K562 (cell line): Measurements from ENCODE around the gene IFI6. TPM values are rescaled to one million over a fixed set of nuclear protein-coding genes. Genes with fewer than 3 reads are reported as not detected.

Experiments
- ATF1 ChIP-seq, 2 experiments: fragments of 450-650 bp in 1 of 2; IDR thresholded peaks; 2 replicates each; pipeline ENCODE4 v1.6.1; 2016; ENCODE audit warnings: missing compliant biosample characterization in 1 of 2, missing genetic modification characterization in 1 of 2
- HDGF ChIP-seq: fragments of 450-650 bp; IDR thresholded peaks from 2 replicates; pipeline ENCODE4 v1.6.1; 2016
- KDM4B ChIP-seq, 2 experiments: fragments of 450-650 bp in 1 of 2; sonication (generic) in 1 of 2; IDR thresholded peaks; 2 replicates each; pipeline ENCODE4 v1.6.1; 2016 to 2017; ENCODE audit warnings: borderline replicate concordance in 2 of 2, antibody characterized with exemption in 1 of 2, low read depth in 1 of 2, mild to moderate bottlenecking in 1 of 2
- KLF6 ChIP-seq: fragments of 250-450 bp; sonication (Bioruptor Pico); IDR thresholded peaks from 2 replicates; pipeline ENCODE4 v1.4.0; 2020; ENCODE audit warnings: mild to moderate bottlenecking, moderate library complexity, borderline replicate concordance
- PCBP2 ChIP-seq: fragments of 200-400 bp; formaldehyde crosslinking; IDR thresholded peaks from 2 replicates; pipeline ENCODE4 v1.6.1; 2018; ENCODE audit warnings: low read length, low read depth, mild to moderate bottlenecking, moderate library complexity; ENCODE audit not compliant: poor library complexity, severe bottlenecking
- SRSF1 ChIP-seq: fragments of 200-400 bp; formaldehyde crosslinking; IDR thresholded peaks from 2 replicates; pipeline ENCODE4 v1.6.1; 2017; ENCODE audit warnings: mild to moderate bottlenecking, low read depth, low read length, moderate library complexity
- SUPT5H ChIP-seq: fragments of 450-650 bp; IDR thresholded peaks from 2 replicates; pipeline ENCODE4 v1.6.1; 2016
- ZNF121 ChIP-seq: sonication (generic); formaldehyde crosslinking; conservative IDR thresholded peaks from 2 replicates; pipeline ENCODE4 v1.8.0; 2022; ENCODE audit warnings: missing genetic modification reagents
- ZNF830 ChIP-seq: fragments of 250-450 bp; sonication (Bioruptor Pico); IDR thresholded peaks from 2 replicates; pipeline ENCODE4 v1.5.0; 2021; ENCODE audit warnings: mild to moderate bottlenecking
- polyA plus RNA-seq, 8 experiments: library from polyadenylated mRNA; depleted of rRNA in 4 of 8; stranded (reverse) in 5 of 8; unstranded in 3 of 8; fragments of >200 nt; fragmentation: Nextera tagmentation in 2 of 8; fragmentation: Illumina TruSeq in 1 of 8; extraction: Ambion mirVana in 2 of 8; extraction: Trizol in 1 of 8; gene quantifications; 2 replicates each; pipeline versions ENCODE4 v1.2.1 to v1.2.3, GENCODE V29; 2011 to 2014; ENCODE audit warnings: inconsistent platforms in 1 of 8, missing spikeins in 1 of 8
- total RNA-seq, 7 experiments: library from RNA; depleted of rRNA in 6 of 7; stranded (reverse); fragments of >200 nt in 6 of 7; fragmentation: Illumina TruSeq in 2 of 7; extraction: Trizol in 2 of 7; gene quantifications; 2 replicates each; pipeline versions ENCODE4 v1.2.1 to v1.2.3, GENCODE V29; 2011 to 2021; ENCODE audit warnings: low replicate concordance in 1 of 7
- TF ChIP-seq, protein P1 (sequence below): fragments of 450-650 bp; IDR thresholded peaks from 2 replicates; pipeline ENCODE4 v1.6.1; 2016; ENCODE audit warnings: mild to moderate bottlenecking, moderate library complexity
- TF ChIP-seq, protein P2 (sequence below): fragments of 250-450 bp; sonication (Bioruptor Pico); IDR thresholded peaks from 2 replicates; pipeline ENCODE4 v1.8.0; 2022; ENCODE audit warnings: moderate library complexity, mild to moderate bottlenecking, inconsistent platforms
- TF ChIP-seq, protein P3 (sequence below): fragments of 250-450 bp; sonication (Bioruptor Pico); IDR thresholded peaks from 2 replicates; pipeline ENCODE4 v1.5.0; 2021; ENCODE audit warnings: mild to moderate bottlenecking, borderline replicate concordance

IFI6 gene
- total and polyA plus RNA-seq, 9 of the 15 experiments (the other 6 are each of a cell fraction or from before 2014, with no cell fraction given): 0.17 to 4.5 (median 2.2) TPM

DNA sequence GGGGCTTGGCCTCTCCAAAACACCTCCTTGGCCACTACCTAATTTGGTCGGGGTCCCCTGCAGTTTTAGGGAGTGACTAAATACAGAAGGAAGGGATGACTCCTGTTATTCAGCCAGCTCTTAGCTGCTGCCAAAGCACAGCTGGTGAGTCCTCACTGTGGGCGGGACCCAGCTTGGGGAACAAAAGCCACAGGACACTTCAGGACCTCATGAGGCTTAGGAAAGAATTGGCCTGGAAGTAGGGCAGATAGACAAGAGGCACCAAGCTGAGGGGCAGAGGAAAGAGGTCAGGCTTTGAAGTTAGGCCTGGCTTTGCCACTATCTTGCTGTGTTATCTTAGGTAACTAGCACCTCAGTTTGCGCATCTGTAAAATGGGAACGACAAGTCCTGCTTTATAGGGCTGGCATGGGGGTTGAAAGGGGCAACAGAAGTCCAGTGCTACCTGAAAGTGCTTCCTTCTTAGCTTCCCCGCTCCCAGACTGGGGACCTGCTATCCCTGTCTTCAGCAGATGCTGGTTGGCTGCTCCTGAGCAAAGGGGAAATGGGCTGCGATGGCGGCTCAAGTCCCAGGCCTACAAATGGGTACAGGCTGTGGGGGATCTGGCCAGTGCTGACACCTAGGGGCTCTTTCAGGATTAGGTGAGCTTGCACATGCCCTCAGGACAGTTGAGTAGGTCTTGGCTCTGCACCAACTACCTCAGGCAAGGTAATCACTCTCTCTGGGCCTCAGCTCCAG lies 15.7 kb downstream of the IFI6 start (continued):
- TF ChIP-seq, protein P1, sequence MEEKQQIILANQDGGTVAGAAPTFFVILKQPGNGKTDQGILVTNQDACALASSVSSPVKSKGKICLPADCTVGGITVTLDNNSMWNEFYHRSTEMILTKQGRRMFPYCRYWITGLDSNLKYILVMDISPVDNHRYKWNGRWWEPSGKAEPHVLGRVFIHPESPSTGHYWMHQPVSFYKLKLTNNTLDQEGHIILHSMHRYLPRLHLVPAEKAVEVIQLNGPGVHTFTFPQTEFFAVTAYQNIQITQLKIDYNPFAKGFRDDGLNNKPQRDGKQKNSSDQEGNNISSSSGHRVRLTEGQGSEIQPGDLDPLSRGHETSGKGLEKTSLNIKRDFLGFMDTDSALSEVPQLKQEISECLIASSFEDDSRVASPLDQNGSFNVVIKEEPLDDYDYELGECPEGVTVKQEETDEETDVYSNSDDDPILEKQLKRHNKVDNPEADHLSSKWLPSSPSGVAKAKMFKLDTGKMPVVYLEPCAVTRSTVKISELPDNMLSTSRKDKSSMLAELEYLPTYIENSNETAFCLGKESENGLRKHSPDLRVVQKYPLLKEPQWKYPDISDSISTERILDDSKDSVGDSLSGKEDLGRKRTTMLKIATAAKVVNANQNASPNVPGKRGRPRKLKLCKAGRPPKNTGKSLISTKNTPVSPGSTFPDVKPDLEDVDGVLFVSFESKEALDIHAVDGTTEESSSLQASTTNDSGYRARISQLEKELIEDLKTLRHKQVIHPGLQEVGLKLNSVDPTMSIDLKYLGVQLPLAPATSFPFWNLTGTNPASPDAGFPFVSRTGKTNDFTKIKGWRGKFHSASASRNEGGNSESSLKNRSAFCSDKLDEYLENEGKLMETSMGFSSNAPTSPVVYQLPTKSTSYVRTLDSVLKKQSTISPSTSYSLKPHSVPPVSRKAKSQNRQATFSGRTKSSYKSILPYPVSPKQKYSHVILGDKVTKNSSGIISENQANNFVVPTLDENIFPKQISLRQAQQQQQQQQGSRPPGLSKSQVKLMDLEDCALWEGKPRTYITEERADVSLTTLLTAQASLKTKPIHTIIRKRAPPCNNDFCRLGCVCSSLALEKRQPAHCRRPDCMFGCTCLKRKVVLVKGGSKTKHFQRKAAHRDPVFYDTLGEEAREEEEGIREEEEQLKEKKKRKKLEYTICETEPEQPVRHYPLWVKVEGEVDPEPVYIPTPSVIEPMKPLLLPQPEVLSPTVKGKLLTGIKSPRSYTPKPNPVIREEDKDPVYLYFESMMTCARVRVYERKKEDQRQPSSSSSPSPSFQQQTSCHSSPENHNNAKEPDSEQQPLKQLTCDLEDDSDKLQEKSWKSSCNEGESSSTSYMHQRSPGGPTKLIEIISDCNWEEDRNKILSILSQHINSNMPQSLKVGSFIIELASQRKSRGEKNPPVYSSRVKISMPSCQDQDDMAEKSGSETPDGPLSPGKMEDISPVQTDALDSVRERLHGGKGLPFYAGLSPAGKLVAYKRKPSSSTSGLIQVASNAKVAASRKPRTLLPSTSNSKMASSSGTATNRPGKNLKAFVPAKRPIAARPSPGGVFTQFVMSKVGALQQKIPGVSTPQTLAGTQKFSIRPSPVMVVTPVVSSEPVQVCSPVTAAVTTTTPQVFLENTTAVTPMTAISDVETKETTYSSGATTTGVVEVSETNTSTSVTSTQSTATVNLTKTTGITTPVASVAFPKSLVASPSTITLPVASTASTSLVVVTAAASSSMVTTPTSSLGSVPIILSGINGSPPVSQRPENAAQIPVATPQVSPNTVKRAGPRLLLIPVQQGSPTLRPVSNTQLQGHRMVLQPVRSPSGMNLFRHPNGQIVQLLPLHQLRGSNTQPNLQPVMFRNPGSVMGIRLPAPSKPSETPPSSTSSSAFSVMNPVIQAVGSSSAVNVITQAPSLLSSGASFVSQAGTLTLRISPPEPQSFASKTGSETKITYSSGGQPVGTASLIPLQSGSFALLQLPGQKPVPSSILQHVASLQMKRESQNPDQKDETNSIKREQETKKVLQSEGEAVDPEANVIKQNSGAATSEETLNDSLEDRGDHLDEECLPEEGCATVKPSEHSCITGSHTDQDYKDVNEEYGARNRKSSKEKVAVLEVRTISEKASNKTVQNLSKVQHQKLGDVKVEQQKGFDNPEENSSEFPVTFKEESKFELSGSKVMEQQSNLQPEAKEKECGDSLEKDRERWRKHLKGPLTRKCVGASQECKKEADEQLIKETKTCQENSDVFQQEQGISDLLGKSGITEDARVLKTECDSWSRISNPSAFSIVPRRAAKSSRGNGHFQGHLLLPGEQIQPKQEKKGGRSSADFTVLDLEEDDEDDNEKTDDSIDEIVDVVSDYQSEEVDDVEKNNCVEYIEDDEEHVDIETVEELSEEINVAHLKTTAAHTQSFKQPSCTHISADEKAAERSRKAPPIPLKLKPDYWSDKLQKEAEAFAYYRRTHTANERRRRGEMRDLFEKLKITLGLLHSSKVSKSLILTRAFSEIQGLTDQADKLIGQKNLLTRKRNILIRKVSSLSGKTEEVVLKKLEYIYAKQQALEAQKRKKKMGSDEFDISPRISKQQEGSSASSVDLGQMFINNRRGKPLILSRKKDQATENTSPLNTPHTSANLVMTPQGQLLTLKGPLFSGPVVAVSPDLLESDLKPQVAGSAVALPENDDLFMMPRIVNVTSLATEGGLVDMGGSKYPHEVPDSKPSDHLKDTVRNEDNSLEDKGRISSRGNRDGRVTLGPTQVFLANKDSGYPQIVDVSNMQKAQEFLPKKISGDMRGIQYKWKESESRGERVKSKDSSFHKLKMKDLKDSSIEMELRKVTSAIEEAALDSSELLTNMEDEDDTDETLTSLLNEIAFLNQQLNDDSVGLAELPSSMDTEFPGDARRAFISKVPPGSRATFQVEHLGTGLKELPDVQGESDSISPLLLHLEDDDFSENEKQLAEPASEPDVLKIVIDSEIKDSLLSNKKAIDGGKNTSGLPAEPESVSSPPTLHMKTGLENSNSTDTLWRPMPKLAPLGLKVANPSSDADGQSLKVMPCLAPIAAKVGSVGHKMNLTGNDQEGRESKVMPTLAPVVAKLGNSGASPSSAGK: no peak
- TF ChIP-seq, protein P2, sequence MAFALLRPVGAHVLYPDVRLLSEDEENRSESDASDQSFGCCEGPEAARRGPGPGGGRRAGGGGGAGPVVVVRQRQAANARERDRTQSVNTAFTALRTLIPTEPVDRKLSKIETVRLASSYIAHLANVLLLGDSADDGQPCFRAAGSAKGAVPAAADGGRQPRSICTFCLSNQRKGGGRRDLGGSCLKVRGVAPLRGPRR: no peak
- TF ChIP-seq, protein P3, sequence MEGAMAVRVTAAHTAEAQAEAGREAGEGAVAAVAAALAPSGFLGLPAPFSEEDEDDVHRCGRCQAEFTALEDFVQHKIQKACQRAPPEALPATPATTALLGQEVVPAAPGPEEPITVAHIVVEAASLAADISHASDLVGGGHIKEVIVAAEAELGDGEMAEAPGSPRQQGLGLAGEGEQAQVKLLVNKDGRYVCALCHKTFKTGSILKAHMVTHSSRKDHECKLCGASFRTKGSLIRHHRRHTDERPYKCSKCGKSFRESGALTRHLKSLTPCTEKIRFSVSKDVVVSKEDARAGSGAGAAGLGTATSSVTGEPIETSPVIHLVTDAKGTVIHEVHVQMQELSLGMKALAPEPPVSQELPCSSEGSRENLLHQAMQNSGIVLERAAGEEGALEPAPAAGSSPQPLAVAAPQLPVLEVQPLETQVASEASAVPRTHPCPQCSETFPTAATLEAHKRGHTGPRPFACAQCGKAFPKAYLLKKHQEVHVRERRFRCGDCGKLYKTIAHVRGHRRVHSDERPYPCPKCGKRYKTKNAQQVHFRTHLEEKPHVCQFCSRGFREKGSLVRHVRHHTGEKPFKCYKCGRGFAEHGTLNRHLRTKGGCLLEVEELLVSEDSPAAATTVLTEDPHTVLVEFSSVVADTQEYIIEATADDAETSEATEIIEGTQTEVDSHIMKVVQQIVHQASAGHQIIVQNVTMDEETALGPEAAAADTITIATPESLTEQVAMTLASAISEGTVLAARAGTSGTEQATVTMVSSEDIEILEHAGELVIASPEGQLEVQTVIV (CRISPR knock-in tag): no peak
- TF ChIP-seq SRSF1: no peak
- TF ChIP-seq KLF6 (CRISPR knock-in tag): no peak
- TF ChIP-seq SUPT5H: no peak
- peak; percentile 94 for TF ChIP-seq HDGF
- TF ChIP-seq ATF1 (CRISPR knock-in tag; IDR thresholded peaks at IDR 0.05): no peak
- TF ChIP-seq ATF1 (tag; IDR thresholded peaks at IDR 0.05): no peak
- peak; percentile 57 for TF ChIP-seq ZNF121 (CRISPR knock-in tag)
- no peak for TF ChIP-seq PCBP2
- no peak for TF ChIP-seq KDM4B (IDR thresholded peaks at IDR 0.05; ENCODE audit: borderline replicate concordance in 2 of 2, low read depth in 1 of 2)
- TF ChIP-seq ZNF830 (CRISPR knock-in tag): no peak
